GM21390 (cell line): ENCODE measurements around the gene PNO1.
"Not testable (repeated sequence)": the region's sequence is repeated elsewhere in the genome, so short reads cannot be mapped to it uniquely, and the experiment has no call there.

Experiments used
- ATAC-seq: cut with Tn5 transposase; IDR thresholded peaks from one replicate; pipeline ENCODE4 v1.9.1; 2021; ENCODE audit not compliant: unreplicated experiment

Gene PNO1

DNA sequence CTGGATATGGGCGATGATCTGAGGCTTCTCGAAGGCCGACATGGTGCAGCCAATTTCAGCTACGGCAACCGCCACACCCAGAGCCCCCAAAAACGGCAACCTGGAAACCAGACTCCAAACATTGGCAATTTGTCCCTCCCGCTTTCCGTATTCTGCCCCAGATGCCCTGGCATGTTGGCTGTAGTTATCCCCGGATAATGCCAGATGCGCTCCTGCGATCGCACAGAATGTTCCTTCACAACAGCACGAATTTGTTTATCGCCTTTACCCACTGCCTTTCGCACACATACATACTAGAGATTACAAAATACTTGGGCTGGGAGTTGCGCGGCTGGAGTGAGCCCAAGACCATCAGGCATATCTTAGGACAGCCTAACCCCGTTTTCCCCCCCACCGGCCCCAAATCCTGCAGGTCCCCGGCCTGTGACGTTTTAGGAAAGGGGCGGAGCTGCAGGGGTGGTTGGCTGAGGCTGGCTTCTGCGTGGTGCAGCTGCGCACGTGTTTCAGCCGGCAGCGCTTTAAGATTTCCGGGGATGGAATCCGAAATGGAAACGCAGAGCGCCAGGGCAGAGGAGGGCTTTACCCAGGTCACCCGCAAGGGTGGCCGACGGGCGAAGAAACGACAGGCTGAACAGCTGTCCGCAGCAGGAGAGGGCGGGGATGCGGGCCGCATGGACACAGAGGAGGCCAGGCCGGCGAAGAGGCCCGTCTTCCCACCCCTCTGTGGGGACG lies at the start of gene PNO1:
Gene PNO1 (plus strand): TSS at position 487 of the 732 bp plus-strand sequence. CDS start 47 bp downstream, at position 534.
- peak; percentile 93 for ATAC-seq

DNA sequence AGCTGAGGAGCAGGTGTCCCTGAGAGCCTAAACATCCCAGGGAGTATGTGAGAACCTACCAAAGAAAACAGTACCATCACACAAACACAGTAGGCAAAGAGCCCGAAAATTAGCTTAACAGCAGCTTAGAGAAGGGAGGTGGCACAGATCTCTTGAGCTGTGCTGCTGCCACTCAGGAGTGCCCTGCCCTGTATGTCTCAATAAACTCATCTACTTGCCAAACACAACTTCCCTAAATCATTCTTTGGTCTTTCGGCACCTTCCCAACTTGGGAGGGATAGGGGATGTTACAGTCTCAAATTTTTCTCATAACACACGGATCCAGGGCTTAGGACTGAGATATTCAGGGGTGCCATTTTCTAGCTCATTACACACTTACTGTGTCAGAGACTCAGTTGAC lies 49.6 kb upstream of the PNO1 start:
- no peak for ATAC-seq

DNA sequence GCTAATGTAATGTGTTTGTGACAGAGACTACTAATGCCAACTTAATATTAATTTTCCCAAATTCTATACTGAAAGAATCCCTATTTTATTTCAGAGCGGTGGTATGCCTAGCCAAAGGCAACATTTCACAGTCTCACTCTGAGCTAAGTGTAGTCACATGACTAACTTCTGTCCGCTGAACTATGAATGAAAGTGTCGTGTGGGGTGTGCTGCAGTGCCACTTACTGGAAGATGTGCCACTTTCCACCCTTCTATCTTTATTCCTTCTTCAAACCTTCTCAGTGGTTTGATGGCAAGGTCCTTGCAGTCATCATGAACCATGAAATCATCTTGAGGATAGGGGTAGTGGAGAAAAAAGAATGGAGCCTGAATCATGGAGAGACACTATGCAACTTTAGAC lies 47.6 kb upstream of the PNO1 start:
- peak; percentile 83 for ATAC-seq

DNA sequence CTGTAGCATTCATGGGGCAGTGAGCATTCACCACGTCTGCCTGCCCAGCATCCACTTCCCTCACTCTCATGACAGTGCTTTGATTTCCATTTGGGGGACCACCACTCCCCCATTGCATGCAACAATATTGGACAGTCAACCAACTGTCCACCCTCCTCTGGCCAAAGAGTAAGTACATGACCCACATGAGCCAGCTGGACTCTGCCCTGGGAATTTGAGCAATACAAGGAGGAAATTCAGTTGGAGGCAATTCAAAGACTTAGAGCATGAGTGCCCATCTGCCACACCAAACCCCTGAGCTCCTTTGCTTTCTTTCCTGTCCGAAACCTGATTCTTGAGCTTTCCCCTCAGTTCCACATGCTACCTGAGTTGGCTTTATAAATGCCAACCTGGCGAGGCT lies 41.7 kb upstream of the PNO1 start:
- ATAC-seq = no peak

DNA sequence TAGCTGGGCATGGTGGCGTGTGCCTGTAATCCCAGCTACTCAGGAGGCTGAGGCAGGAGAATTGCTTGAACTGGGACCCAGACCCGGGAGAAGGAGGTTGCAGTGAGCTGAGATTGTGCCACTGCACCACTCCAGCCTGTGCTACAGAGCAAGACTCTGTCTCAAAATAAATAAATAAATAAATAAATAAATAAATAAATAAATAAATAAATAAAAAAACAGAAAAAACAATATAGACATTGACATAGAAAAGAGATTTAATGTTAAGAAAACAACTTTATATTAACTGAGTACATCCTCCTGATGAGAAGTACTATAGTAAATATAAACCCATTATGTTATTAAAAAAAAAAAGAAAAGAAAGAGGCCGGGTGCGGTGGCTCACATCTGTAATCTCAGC lies 39.8 kb upstream of the PNO1 start:
- not testable (repeated sequence) for ATAC-seq

DNA sequence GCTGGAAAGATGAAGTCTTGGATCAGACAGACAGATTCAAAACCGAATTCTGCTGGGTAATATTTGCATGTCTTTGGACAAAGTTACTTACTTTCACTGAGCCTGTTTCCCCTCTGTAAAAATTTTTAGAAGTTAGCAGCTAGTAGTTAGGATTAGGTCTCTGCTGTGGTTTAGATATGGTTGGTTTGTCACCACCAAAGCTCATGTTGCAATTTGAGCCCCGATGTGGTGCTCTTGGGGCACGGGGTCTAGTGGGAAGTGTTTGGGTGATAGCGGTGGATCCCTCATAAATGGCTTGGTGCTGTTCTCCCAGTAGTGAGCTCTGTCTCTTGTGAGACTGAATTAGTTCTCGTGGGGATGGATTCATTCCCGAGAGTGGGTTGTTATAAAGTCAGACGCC lies 38.9 kb upstream of the PNO1 start:
- ATAC-seq = no peak

DNA sequence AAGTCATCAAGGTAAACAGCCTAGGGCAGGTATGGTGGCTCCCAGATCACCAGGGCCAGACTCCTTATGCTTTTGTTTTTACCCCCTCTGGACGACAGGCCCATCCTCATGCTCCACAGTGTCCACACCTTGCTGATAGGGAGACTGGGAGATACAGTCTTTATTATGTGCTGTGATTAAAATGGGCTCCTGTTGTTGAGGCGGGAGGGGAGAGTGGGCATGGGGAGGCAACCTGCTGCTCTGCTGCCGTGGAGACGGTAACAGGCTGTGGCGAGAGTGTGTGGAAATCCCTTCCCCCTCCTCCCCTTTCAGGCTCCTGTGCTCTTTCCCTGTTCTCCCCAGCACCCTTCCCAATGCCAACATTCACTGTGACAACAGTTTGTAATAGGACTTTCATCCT lies 38.2 kb upstream of the PNO1 start:
- no peak for ATAC-seq

GRCh38 chr2:68121873-68122679 lies 35.6 kb upstream of the PNO1 start:
- no peak for ATAC-seq

DNA sequence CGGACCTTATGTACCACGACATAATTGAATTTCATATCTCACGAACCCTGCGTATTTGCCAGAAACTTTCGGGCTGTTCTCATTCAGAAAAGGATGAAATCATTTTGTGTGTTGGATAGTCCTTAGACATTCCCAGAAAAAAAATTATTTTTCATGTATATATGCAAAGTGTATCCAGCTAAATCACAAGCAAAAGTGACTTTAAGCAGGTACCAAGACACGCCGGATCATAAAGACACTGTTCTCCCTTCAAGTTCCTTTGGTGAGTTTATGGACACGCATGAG lies 35.1 kb upstream of the PNO1 start:
- ATAC-seq = no peak

GRCh38 chr2:68124321-68124720 lies 33.4 kb upstream of the PNO1 start:
- ATAC-seq = no peak

DNA sequence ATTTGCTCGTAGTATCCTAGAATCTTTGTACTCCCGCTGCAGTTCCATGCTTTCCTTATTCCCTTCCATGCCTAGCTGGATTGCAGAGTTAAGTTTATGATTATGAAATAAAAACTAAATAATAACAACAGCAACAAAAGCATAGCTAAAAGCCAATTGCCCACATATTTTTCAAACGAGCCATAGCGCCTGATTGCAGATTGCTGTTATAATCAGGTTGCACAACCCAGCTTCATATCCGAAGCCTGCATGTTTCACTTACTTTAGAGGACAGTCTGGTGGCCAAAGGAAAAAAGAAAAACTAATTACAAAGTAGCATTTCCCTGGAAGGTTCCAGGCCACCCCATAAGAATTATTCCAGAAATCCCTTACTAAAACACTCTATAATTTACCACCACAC lies 31.9 kb upstream of the PNO1 start:
- ATAC-seq = no peak

GRCh38 chr2:68126561-68126960 lies 31.1 kb upstream of the PNO1 start:
- no peak for ATAC-seq

DNA sequence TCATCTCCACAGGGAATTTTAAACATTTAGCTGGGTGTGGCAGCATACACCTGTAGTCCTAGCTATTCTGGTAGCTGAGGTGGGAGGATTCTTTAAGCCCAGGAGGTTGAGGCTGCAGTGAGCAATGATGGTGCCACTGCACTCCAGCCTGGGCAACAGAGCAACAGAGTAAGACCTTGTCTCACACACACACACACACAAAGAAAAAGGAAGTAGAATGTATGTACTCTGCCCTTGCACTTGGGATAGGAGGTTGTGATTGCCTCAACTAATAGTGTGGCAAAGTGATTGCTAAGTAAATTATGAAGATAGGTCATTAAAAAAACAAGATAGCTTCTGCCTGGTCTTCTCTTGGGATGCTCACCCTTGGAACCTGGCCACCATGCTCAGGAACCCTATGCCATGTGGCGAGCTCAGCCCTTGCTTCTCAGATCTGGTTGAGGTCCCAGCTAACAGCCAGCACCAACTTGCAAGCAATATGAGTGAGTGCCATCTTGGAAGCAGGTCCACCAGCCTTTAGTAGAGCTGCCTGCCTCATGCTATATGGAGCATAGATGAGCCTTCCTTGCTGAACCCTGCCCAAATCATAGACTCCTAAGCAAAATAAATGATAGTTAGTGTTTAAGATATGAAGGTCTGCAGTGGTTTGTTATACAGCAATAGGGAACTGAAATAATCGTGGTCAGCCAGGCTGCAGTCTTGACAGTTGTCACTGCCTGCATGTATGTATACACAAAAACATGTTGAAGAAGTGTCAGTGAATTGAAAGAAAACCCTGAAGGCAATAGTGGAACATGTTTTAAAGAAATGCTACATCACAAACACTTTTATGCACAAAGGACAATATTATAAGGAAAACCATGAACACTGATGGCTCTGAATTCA lies 30.1 kb upstream of the PNO1 start:
- peak; percentile 89 for ATAC-seq

GRCh38 chr2:68134120-68134519 lies 23.6 kb upstream of the PNO1 start:
- no peak for ATAC-seq

- ATAC-seq = no peak
These were observed 23.1 kb upstream of the PNO1 start for GRCh38 chr2:68134554-68134953.

DNA sequence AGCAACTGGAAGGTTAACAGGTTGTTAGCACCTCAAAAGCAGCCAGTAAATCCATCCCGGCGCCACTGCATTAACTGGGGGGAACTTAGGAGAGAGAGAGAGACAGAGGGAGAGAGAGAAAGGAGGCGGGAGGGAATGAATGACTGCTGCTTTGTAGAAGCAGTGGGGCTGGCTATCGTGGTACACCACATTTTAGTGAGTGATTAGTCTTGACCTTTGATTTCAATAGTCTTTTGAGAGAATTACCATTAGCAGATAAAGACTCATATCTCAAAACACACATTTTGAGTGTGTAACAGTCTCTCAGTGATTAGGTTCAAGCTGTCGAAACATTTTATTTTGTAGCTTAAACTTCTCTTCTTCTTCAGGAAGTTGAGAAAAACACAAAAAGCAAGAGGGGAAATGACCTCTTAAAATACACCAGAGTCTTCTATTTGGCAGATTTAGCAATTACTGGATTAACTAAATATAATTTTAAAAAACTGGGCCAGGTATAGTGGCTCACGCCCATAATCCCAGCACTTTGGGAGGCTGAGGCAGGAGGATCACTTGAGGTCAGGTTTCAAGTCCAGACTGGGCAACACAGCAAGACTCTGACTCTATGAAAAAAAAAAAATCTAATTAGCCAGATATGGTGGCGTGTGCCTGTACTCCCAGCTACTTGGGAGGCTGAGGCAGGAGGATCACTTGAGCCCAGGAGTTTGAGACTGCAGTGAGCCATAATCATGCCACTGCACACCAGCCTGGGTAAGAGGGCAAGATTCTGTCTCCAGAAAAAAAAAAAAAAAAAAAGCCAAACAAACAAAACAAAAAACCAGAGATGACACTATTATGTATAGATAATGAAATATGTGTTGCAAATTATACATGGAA lies 22.0 kb upstream of the PNO1 start:
- ATAC-seq = no peak

GRCh38 chr2:68141875-68142274 lies 15.8 kb upstream of the PNO1 start:
- no peak for ATAC-seq

GRCh38 chr2:68151037-68151436 lies 6.7 kb upstream of the PNO1 start:
- ATAC-seq = no peak

DNA sequence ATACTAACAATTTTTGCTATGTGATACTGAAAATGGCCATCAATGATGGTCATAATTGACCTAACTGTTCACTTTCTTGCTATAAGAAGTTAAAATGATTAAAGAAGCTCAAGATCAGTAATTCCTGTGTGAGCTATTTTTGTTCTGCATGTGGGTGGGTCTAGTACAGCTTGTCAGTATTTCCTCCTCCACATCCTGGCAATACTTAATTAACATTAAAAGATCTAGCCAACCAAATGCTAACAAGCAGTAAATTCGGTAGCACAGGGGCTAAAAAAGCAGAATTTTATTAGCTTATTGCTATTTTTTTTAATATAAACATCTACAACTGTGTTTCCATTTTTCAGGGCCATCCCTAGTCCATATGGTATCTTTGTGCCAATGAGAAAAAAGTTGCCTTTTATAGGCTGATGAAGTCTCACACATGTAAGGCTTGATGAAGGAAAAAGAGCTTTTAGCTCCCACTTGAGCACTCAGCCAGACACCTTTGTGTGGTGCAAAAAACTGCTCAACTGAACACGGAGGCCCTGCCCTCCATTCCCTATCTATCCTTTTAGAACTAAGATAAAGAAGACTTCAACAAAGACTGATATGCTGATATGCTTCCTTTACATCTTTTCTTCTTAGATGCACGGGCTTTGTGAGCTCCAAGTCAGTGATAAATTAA lies 4.9 kb upstream of the PNO1 start:
- ATAC-seq = no peak

- no peak for ATAC-seq
These were observed 2.1 kb upstream of the PNO1 start for GRCh38 chr2:68155618-68156017.
